GM23248 (cell line): ENCODE data around the gene RPL22. TPM values are rescaled to one million over a fixed set of nuclear protein-coding genes. Genes with fewer than 3 reads are reported as not detected.
A peak's percentile ranks its signal among the peaks of the same experiment; 100 is the strongest.

Experiments used
- DNase-seq: peaks from one replicate; pipeline ENCODE4 v3.0.0-alpha.2; 2015
- H2AFZ ChIP-seq: fragments of 200-600 bp; sonication (generic); 2 replicates; pipeline ENCODE4 v1.6.1; 2016; ENCODE audit warnings: antibody characterized with exemption
- H3F3A ChIP-seq: fragments of 200-600 bp; sonication (generic); 2 replicates; pipeline ENCODE4 v1.6.1; 2016; ENCODE audit warnings: mild to moderate bottlenecking, antibody characterized with exemption, mixed run types; ENCODE audit not compliant: insufficient read depth
- H3K27ac ChIP-seq: fragments of 200-600 bp; sonication (generic); 2 replicates; pipeline ENCODE4 v1.5.1; 2016; ENCODE audit warnings: mild to moderate bottlenecking
- H3K27me3 ChIP-seq: fragments of 200-600 bp; sonication (generic); replicated peaks from 2 replicates; pipeline ENCODE4 v1.6.1; 2016; ENCODE audit warnings: mild to moderate bottlenecking; ENCODE audit not compliant: insufficient read depth
- H3K36me3 ChIP-seq: fragments of 200-600 bp; sonication (generic); 2 replicates; pipeline ENCODE4 v1.6.1; 2016; ENCODE audit warnings: low read depth, mild to moderate bottlenecking
- H3K4me1 ChIP-seq: fragments of 200-600 bp; sonication (generic); 2 replicates; pipeline ENCODE4 v1.6.1; 2016; ENCODE audit warnings: mild to moderate bottlenecking; ENCODE audit not compliant: insufficient read depth
- H3K4me2 ChIP-seq: fragments of 200-600 bp; sonication (generic); one replicate; pipeline ENCODE4 v1.6.1; 2016; ENCODE audit warnings: mild to moderate bottlenecking; ENCODE audit not compliant: unreplicated experiment
- H3K4me3 ChIP-seq: fragments of 200-600 bp; sonication (generic); 2 replicates; pipeline ENCODE4 v1.5.1; 2016; ENCODE audit warnings: mild to moderate bottlenecking
- H3K79me2 ChIP-seq: fragments of 200-600 bp; sonication (generic); 2 replicates; pipeline ENCODE4 v1.6.1; 2016; ENCODE audit warnings: mild to moderate bottlenecking; ENCODE audit not compliant: insufficient read depth
- H3K9ac ChIP-seq: fragments of 200-600 bp; sonication (generic); 2 replicates; pipeline ENCODE4 v1.6.1; 2016; ENCODE audit warnings: mild to moderate bottlenecking
- H3K9me2 ChIP-seq: fragments of 200-600 bp; sonication (generic); 2 replicates; pipeline ENCODE4 v1.6.1; 2016; ENCODE audit warnings: mixed run types, mild to moderate bottlenecking, moderate library complexity; ENCODE audit not compliant: insufficient read depth
- H3K9me3 ChIP-seq: fragments of 200-600 bp; sonication (generic); one replicate; pipeline ENCODE4 v1.6.1; 2017; ENCODE audit warnings: low read depth
- H4K20me1 ChIP-seq: fragments of 200-600 bp; sonication (generic); 2 replicates; pipeline ENCODE4 v1.6.0; 2016; ENCODE audit not compliant: insufficient read depth
- EZH2 ChIP-seq: fragments of 200-600 bp; sonication (generic); IDR thresholded peaks from 2 replicates; pipeline ENCODE4 v1.6.1; 2018; ENCODE audit warnings: antibody characterized with exemption, mild to moderate bottlenecking; ENCODE audit not compliant: insufficient read depth, poor library complexity, severe bottlenecking
- EZH2phosphoT487 ChIP-seq: fragments of 200-600 bp; sonication (generic); IDR thresholded peaks from 2 replicates; pipeline ENCODE4 v1.6.1; 2018; ENCODE audit warnings: antibody characterized with exemption, moderate library complexity, mild to moderate bottlenecking, low read depth; ENCODE audit not compliant: insufficient read depth
- WGBS, 2 experiments: methylation state at CpG; one replicate each; pipeline ENCODE4 v1.1.6; 2015 to 2017; ENCODE audit warnings: low lambda C conversion rate in 2 of 2, low coverage in 1 of 2; ENCODE audit errors: missing lambda C conversion rate in 2 of 2; 5-methylcytosine and 5-hydroxymethylcytosine counted together
- in situ Hi-C: fragments of 300-500 bp; cut with MboI; formaldehyde crosslinking; loops from 2 replicates; pipeline ENCODE4 v1.15.0; 2020
- polyA plus RNA-seq: library from polyadenylated mRNA; unstranded; fragments of >200 nt; fragmentation: Nextera tagmentation; extraction: Ambion mirVana; gene quantifications from 2 replicates; pipeline ENCODE4 v1.2.1, GENCODE V29; 2016
- total RNA-seq: library from RNA; depleted of rRNA; stranded (reverse); fragments of >200 nt; shearing (Covaris generic); gene quantifications from 2 replicates; pipeline ENCODE4 v1.2.3, GENCODE V29; 2014

Gene RPL22
- total and polyA plus RNA-seq, 2 experiments from 2014 or later, result 127 to 137 TPM

DNA sequence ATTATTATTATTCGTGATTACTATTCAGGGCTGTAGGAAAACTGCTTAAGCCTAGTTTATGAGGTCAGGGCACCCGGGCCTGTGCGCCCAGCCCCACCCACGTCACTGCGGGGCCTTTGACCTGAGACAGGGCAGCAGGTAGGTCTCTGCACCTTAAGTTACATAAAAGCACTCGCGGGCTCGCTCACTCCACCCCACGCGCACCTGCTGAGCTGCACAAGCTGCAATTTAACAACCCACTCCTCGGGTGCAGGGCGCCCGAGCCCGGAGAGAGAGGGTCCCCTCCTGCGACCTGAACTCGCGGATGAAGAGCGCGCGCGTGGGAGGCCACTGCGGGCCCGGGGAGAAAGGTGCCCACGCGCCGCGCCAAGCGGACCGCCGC, 35.9 kb upstream of the RPL22 start:
- Histone ChIP-seq H3K4me2 (peak overlapping the region; percentile 82), H3K9me2 (no peaks in the 10 kb centered on the region), H3K27ac (peak overlapping the region; percentile 63), H3K9ac (peak overlapping the region; percentile 80), H3K9me3 (no peaks in the 10 kb centered on the region), H3K27me3 (no peaks in the 10 kb centered on the region), H3K4me3 (peak overlapping the region; percentile 80), H3F3A (no peaks in the 10 kb centered on the region), H4K20me1 (no peaks in the 10 kb centered on the region), H3K36me3 (0 out of 2 replicates have a peak, but pooled peaks cover 7% of the 10 kb centered on the region), H3K79me2 (peaks cover 32% of the 10 kb centered on the region), H3K4me1 (0 out of 2 replicates have a peak, but pooled peaks cover 3% of the 10 kb centered on the region), H2AFZ (peak overlapping the region; percentile 57)
- peak; percentile 21 for DNase-seq
- TF ChIP-seq EZH2phosphoT487 (no peak), EZH2 (no peak)
- in situ Hi-C loops, result no loop called here
- 1% methylated on average over 10 to 20 of the region's 30 CpGs for WGBS, 2 experiments

DNA sequence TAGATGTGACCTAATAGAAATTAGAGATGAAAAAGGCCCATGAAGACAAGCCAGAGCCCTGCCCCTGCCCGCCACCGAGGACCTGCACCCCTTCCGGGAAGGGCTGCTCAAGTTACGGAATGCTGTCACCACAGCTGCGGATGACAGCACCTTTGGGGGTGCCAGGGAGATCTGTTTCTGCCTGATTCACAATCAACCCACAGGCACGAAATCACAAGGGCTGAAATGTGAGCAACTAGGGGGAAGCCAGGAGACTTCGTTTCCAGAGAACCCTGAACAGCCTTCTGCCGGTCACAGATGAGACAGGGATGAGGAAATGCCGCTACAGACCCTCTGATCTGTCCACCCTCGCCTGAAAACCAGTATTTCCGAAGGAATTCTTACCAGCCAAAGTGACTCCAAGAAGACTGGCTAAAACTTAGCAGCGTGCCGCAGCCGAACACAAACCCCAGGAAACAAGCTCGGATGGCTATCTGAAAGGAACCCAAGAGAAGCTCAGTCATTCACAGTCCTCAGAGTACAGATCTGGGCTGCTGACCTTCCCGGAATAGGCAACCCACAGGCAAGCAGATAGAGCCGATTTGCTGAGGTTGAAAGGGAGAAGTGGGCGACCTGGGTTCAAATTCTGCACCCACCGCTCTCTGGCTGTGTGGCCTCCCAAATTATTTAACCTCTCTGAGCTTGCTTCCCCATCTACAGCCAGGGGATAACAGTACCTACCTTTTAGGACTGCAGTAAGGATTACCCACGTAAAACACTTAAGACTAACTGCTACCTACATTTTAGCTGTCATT, 35.3 kb upstream of the RPL22 start:
- Histone ChIP-seq H2AFZ (peak overlapping the region; percentile 57), H3K4me1 (no peaks in the 10 kb centered on the region), H3K79me2 (peaks cover 32% of the 10 kb centered on the region), H3K27me3 (no peaks in the 10 kb centered on the region), H3K4me2 (peak overlapping the region; percentile 82), H3K9ac (peak overlapping the region; percentile 80), H3K9me2 (no peaks in the 10 kb centered on the region), H3K27ac (peak overlapping the region; percentile 63), H3K36me3 (0 out of 2 replicates have a peak, but pooled peaks cover 7% of the 10 kb centered on the region), H3F3A (no peaks in the 10 kb centered on the region), H3K9me3 (no peaks in the 10 kb centered on the region), H3K4me3 (peak overlapping the region; percentile 80), H4K20me1 (no peaks in the 10 kb centered on the region)
- no peak for TF ChIP-seq EZH2phosphoT487
- no peak for TF ChIP-seq EZH2
- DNase-seq, result peak; percentile 70
- 20% methylated on average over 20 of the region's 20 CpGs for WGBS, 2 experiments
- in situ Hi-C loops, result no loop called here

DNA sequence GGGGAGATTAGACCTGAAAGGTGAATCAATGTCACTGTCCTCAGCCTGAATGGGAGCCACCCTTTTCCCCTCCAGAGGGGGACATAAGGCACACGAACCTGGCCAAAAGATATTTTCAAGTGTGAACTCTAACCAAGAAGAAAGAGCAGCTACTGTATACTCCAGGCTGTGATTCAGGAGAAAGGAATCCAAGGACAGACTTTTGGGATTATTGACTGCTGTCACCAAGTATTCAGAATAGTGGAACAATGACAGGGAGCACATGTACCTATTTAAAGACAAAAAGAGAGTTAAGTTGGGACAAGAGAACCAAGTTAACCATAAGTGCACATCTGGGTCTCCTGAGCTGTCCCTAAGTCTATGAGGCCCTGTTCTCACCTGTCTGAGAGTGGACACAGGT, 34.0 kb upstream of the RPL22 start:
- no peaks in the 10 kb centered on the region for H3K27me3 ChIP-seq
- no peaks in the 10 kb centered on the region for H3K9me3 ChIP-seq
- no peaks in the 10 kb centered on the region for H3K4me1 ChIP-seq
- H3K79me2 ChIP-seq, result peaks cover 32% of the 10 kb centered on the region
- no peak overlapping the region for H3K4me3 ChIP-seq
- H3K9ac ChIP-seq, result no peak overlapping the region
- 17 to 18% methylated on average over 1 of the region's 1 CpG for WGBS, 2 experiments
- 0 out of 2 replicates have a peak, but pooled peaks cover 7% of the 10 kb centered on the region for H3K36me3 ChIP-seq
- H3K9me2 ChIP-seq, result no peaks in the 10 kb centered on the region
- no peak overlapping the region for H2AFZ ChIP-seq
- no peak overlapping the region for H3K27ac ChIP-seq
- H3F3A ChIP-seq, result no peaks in the 10 kb centered on the region
- DNase-seq, result no peak
- in situ Hi-C loops, result no loop called here
- no peak for TF ChIP-seq EZH2phosphoT487
- no peak for TF ChIP-seq EZH2
- H4K20me1 ChIP-seq, result no peaks in the 10 kb centered on the region
- no peak overlapping the region for H3K4me2 ChIP-seq

DNA sequence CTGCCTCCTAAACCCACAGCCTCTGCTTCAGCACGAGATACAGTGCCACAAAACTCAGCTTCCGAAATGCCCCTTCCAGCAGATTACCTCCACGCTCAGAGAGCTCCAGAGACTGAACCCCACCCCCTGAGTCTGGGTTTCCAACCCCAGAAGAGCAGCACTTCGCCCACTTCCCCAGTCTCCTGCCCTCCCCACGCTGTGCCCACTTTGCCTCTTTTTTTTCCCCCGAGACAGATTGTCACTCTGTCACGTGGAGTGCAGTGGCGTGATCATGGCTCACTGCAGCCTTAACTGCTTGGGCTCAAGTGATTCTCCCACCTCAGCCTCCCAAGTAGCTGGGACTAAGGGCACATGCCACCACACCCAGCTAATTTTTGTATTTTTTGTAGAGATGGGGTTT, 26.3 kb upstream of the RPL22 start:
- Histone ChIP-seq H4K20me1 (no peaks in the 10 kb centered on the region), H2AFZ (no peak overlapping the region), H3K79me2 (no peaks in the 10 kb centered on the region), H3K4me1 (no peaks in the 10 kb centered on the region), H3K9me3 (no peaks in the 10 kb centered on the region), H3K9me2 (no peaks in the 10 kb centered on the region), H3K4me3 (no peak overlapping the region), H3K27me3 (no peaks in the 10 kb centered on the region), H3F3A (0 out of 2 replicates have a peak, but pooled peaks cover 8% of the 10 kb centered on the region), H3K4me2 (no peak overlapping the region), H3K27ac (no peak overlapping the region), H3K9ac (no peak overlapping the region), H3K36me3 (peaks cover 14% of the 10 kb centered on the region; the same call in 1 of the 2 replicates)
- TF ChIP-seq EZH2phosphoT487, result no peak
- no peak for TF ChIP-seq EZH2
- 88% methylated on average over 8 of the region's 8 CpGs for WGBS, 2 experiments
- in situ Hi-C loops, result no loop called here
- no peak for DNase-seq
